OCI-LY1 (cell line): ENCODE data around the gene MELTF.

Experiments
- H2AFZ ChIP-seq: fragments of 200-600 bp; sonication (generic), shearing (Covaris generic); 2 replicates; pipeline ENCODE4 v1.6.0; 2014; ENCODE audit warnings: antibody characterized with exemption, mild to moderate bottlenecking, low read length
- H3F3A ChIP-seq: fragments of 200-600 bp; sonication (generic), shearing (Covaris generic); 2 replicates; pipeline ENCODE4 v1.6.0; 2014; ENCODE audit warnings: mild to moderate bottlenecking, antibody characterized with exemption, low read length, moderate library complexity; ENCODE audit not compliant: insufficient read depth
- H3K27ac ChIP-seq: fragments of 200-600 bp; sonication (generic); 2 replicates; pipeline ENCODE4 v1.5.1; 2014; ENCODE audit warnings: low read length, mixed run types, mild to moderate bottlenecking, low read depth; ENCODE audit not compliant: poor library complexity, severe bottlenecking
- H3K27me3 ChIP-seq: fragments of 200-600 bp; sonication (generic); 2 replicates; pipeline ENCODE4 v1.6.0; 2014; ENCODE audit warnings: antibody characterized with exemption, mild to moderate bottlenecking, low read length, moderate library complexity; ENCODE audit not compliant: insufficient read depth
- H3K36me3 ChIP-seq: fragments of 200-600 bp; sonication (generic); 2 replicates; pipeline ENCODE4 v1.6.1; 2014; ENCODE audit warnings: mild to moderate bottlenecking, antibody characterized with exemption, low read length, moderate library complexity, mixed read lengths; ENCODE audit not compliant: insufficient read depth
- H3K4me1 ChIP-seq: fragments of 200-600 bp; sonication (generic); 2 replicates; pipeline ENCODE4 v1.5.1; 2014; ENCODE audit warnings: mild to moderate bottlenecking, low read length, moderate library complexity; ENCODE audit not compliant: insufficient read depth, severe bottlenecking
- H3K4me2 ChIP-seq: fragments of 200-600 bp; sonication (generic), shearing (Covaris generic); 2 replicates; pipeline ENCODE4 v1.6.1; 2014; ENCODE audit warnings: low read length
- H3K4me3 ChIP-seq: fragments of 200-600 bp; sonication (generic); 2 replicates; pipeline ENCODE4 v1.5.1; 2014; ENCODE audit warnings: low read length, low read depth, mild to moderate bottlenecking, mixed read lengths; ENCODE audit not compliant: poor library complexity, severe bottlenecking
- H3K79me2 ChIP-seq: fragments of 200-600 bp; shearing (Covaris generic); 2 replicates; pipeline ENCODE4 v1.6.1; 2016; ENCODE audit warnings: mixed run types, low read length, mixed read lengths; ENCODE audit not compliant: insufficient read depth
- H3K9ac ChIP-seq: fragments of 200-600 bp; sonication (generic), shearing (Covaris generic); 2 replicates; pipeline ENCODE4 v1.6.1; 2014; ENCODE audit warnings: mild to moderate bottlenecking, low read length, mixed read lengths
- H3K9me2 ChIP-seq: fragments of 200-600 bp; sonication (generic), shearing (Covaris generic); 2 replicates; pipeline ENCODE4 v1.6.1; 2014; ENCODE audit warnings: low read depth, mild to moderate bottlenecking, low read length, mixed read lengths
- H3K9me3 ChIP-seq: fragments of 200-600 bp; shearing (Covaris generic); 2 replicates; pipeline ENCODE4 v1.6.1; 2014; ENCODE audit warnings: low read length, mixed read lengths
- H4K20me1 ChIP-seq: fragments of 200-600 bp; sonication (generic), shearing (Covaris generic); 2 replicates; pipeline ENCODE4 v1.6.0; 2016; ENCODE audit warnings: mild to moderate bottlenecking, low read length; ENCODE audit not compliant: insufficient read depth
- EZH2 ChIP-seq: fragments of 200-600 bp; sonication (generic), shearing (Covaris generic); IDR thresholded peaks from 2 replicates; pipeline ENCODE4 v1.8.0; 2017; ENCODE audit warnings: borderline replicate concordance, mixed run types, mild to moderate bottlenecking, antibody characterized with exemption, low read length, moderate library complexity, mixed read lengths
- TF ChIP-seq, protein P1 (sequence below): fragments of 200-600 bp; sonication (generic), shearing (Covaris generic); IDR thresholded peaks from 2 replicates; pipeline ENCODE4 v1.5.1; 2017; ENCODE audit warnings: mild to moderate bottlenecking, antibody characterized with exemption, low read length, moderate library complexity, mixed read lengths

MELTF gene

DNA sequence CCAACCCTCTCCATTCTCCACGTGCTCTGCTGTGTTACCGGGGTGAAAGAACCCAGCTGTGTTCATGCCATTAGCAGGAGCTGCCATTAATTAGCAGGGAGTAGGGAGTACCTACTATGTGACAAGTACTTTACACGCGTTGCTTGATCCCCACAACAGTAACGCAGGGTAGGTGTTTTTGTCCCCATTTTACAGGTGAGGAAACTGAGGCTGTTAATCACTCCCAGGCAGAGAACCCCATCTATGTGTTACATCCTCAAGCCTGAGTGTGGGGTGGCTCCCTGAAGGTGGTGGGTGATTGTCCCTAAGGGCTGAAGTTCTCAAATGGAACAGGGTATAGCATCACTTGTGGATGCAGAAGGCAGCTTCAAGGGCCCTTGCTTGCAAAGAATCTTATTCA is 22.8 kb downstream of the MELTF start:
- Histone ChIP-seq H3K9me3 (no peaks in the 10 kb centered on the region), H2AFZ (no peak overlapping the region), H3K27ac (no peak overlapping the region), H3K27me3 (peaks cover 21% of the 10 kb centered on the region), H3K4me1 (peaks cover 20% of the 10 kb centered on the region), H3K9ac (no peak overlapping the region), H3K79me2 (no peaks in the 10 kb centered on the region), H3K4me3 (no peak overlapping the region), H3K9me2 (no peaks in the 10 kb centered on the region), H4K20me1 (no peaks in the 10 kb centered on the region), H3F3A (no peaks in the 10 kb centered on the region), H3K4me2 (no peak overlapping the region), H3K36me3 (no peaks in the 10 kb centered on the region)
- TF ChIP-seq EZH2 = no peak
- TF ChIP-seq, protein P1, sequence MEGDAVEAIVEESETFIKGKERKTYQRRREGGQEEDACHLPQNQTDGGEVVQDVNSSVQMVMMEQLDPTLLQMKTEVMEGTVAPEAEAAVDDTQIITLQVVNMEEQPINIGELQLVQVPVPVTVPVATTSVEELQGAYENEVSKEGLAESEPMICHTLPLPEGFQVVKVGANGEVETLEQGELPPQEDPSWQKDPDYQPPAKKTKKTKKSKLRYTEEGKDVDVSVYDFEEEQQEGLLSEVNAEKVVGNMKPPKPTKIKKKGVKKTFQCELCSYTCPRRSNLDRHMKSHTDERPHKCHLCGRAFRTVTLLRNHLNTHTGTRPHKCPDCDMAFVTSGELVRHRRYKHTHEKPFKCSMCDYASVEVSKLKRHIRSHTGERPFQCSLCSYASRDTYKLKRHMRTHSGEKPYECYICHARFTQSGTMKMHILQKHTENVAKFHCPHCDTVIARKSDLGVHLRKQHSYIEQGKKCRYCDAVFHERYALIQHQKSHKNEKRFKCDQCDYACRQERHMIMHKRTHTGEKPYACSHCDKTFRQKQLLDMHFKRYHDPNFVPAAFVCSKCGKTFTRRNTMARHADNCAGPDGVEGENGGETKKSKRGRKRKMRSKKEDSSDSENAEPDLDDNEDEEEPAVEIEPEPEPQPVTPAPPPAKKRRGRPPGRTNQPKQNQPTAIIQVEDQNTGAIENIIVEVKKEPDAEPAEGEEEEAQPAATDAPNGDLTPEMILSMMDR = no peak

DNA sequence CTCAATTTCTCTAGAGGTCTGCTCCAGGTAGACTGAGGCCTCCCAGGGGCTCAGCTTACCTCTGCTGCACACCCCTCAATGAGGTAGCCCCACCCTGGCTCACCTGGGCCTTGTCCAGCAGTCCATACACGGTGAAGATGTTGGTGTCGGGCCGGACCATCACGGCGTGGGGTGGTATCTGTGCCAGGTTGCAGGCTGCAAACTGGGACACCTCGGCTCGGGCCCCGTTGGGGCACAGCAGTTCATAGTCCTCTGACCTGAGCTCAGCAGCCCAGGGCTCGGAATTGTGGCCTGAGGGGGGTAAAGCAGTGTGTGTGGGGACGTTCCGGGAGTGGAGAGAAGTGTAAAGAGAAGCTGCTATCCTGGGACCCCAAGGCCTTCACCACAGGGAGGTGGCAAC is 23.2 kb downstream of the MELTF start:
- H3K4me1 ChIP-seq = peaks cover 24% of the 10 kb centered on the region
- H2AFZ ChIP-seq = no peak overlapping the region
- H3F3A ChIP-seq = no peaks in the 10 kb centered on the region
- H3K79me2 ChIP-seq = no peaks in the 10 kb centered on the region
- TF ChIP-seq EZH2 = no peak
- TF ChIP-seq, protein P1 = no peak
- H4K20me1 ChIP-seq = no peaks in the 10 kb centered on the region
- H3K36me3 ChIP-seq = no peaks in the 10 kb centered on the region
- peaks cover 17% of the 10 kb centered on the region; the same call in 1 of the 2 replicates for H3K27me3 ChIP-seq
- no peaks in the 10 kb centered on the region for H3K9me3 ChIP-seq
- no peak overlapping the region for H3K9ac ChIP-seq
- no peaks in the 10 kb centered on the region for H3K9me2 ChIP-seq
- no peak overlapping the region for H3K4me2 ChIP-seq
- H3K4me3 ChIP-seq = no peak overlapping the region
- no peak overlapping the region for H3K27ac ChIP-seq

DNA sequence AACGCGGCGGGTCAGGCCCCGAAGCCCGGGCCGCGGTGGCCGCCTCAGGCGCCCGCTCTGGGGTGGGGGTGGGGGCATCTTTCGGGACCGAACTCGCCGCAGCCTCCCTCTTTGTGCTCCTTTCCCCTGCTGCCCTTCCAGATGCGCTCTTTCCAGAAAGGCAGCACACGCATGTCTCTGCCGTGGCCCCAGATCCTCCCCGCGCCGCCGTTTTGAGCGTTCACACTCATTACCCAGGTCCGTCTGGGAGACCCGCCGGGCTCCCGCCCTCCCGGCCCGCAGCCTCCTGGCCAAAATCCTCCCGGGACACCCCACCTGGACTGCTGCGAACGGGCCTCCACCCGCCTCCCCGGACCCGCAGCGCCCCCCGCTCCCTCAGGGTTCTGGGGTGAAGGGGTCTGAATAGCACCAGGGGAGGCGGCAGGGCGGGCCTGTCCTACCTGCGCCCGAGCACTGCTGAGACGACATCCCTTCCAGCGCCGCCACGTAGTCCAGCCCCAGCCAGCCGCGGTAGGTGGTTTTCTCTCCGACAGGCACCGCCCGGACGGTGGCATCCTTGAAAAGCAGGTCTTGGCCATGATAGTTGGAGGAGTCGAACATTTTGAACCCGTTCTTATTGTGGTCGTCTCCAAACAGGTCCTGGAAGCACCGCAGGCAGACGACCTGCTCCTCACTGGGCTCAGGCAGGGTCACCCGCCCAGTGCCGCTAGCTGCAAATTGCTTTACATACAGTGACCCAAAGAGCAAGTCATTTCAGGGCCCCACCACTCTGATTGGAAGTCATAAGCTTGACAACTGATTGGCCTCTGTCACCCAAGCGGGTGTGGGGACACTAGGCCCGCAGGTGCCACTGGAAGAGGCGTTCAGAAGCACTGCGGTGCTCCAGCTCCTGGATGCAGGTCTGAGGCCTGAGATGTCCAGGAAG is 25.9 kb downstream of the MELTF start:
- Histone ChIP-seq H3K4me1 (peaks cover 25% of the 10 kb centered on the region), H3K79me2 (no peaks in the 10 kb centered on the region), H4K20me1 (no peaks in the 10 kb centered on the region), H3K27ac (no peak overlapping the region), H3K36me3 (no peaks in the 10 kb centered on the region; the same call in 1 of the 2 replicates), H3K27me3 (peaks cover 8% of the 10 kb centered on the region; the same call in 1 of the 2 replicates), H3K4me2 (peak overlapping the region; percentile 97), H3K9me2 (no peaks in the 10 kb centered on the region), H3K9me3 (no peaks in the 10 kb centered on the region), H3K4me3 (peak overlapping the region; percentile 69), H3F3A (no peaks in the 10 kb centered on the region), H3K9ac (peak overlapping the region; percentile 84), H2AFZ (no peak overlapping the region)
- no peak for TF ChIP-seq EZH2
- TF ChIP-seq, protein P1 = peak; percentile 15; the same call in 1 of the 2 replicates
